A549 (cell line): ENCODE data around the gene PDIA5.

Experiments used
- CHD2 ChIP-seq: fragments of 150-350 bp; IDR thresholded peaks from 2 replicates; pipeline ENCODE4 v1.6.1; 2014; ENCODE audit warnings: low read length; ENCODE audit not compliant: partially characterized antibody
- TF ChIP-seq, protein P1 (sequence below): fragments of 200-600 bp; sonication (generic); IDR thresholded peaks from 2 replicates; pipeline ENCODE4 v1.6.1; 2016; ENCODE audit warnings: antibody characterized with exemption, mild to moderate bottlenecking, moderate library complexity
- TF ChIP-seq, protein P2 (sequence below): fragments of >200 bp; sonication (Bioruptor Twin); formaldehyde crosslinking; IDR thresholded peaks from 3 replicates; pipeline ENCODE4 v1.5.1; 2016

DNA sequence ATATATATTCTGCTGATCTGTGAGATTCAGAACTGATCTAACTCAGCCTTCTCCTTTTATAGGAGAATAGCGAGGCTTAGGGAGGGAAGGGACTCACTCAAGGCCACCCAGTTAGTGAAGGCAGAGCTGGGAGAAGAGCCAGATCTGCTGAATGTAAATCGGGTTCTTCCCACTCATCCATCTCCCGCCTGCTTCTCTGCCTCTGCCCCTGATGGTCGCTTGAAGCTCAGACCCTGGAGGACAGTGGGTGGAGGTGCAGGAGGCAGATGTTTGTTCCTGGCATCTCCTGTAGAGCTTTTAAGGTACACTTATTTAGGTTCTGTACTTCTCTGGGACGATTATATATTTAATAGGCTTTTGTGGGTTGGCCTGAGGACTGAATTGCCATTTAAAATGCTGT lies 4.3 kb downstream of the PDIA5 start:
- TF ChIP-seq, protein P1, sequence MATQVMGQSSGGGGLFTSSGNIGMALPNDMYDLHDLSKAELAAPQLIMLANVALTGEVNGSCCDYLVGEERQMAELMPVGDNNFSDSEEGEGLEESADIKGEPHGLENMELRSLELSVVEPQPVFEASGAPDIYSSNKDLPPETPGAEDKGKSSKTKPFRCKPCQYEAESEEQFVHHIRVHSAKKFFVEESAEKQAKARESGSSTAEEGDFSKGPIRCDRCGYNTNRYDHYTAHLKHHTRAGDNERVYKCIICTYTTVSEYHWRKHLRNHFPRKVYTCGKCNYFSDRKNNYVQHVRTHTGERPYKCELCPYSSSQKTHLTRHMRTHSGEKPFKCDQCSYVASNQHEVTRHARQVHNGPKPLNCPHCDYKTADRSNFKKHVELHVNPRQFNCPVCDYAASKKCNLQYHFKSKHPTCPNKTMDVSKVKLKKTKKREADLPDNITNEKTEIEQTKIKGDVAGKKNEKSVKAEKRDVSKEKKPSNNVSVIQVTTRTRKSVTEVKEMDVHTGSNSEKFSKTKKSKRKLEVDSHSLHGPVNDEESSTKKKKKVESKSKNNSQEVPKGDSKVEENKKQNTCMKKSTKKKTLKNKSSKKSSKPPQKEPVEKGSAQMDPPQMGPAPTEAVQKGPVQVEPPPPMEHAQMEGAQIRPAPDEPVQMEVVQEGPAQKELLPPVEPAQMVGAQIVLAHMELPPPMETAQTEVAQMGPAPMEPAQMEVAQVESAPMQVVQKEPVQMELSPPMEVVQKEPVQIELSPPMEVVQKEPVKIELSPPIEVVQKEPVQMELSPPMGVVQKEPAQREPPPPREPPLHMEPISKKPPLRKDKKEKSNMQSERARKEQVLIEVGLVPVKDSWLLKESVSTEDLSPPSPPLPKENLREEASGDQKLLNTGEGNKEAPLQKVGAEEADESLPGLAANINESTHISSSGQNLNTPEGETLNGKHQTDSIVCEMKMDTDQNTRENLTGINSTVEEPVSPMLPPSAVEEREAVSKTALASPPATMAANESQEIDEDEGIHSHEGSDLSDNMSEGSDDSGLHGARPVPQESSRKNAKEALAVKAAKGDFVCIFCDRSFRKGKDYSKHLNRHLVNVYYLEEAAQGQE, result no peak
- TF ChIP-seq, protein P2, sequence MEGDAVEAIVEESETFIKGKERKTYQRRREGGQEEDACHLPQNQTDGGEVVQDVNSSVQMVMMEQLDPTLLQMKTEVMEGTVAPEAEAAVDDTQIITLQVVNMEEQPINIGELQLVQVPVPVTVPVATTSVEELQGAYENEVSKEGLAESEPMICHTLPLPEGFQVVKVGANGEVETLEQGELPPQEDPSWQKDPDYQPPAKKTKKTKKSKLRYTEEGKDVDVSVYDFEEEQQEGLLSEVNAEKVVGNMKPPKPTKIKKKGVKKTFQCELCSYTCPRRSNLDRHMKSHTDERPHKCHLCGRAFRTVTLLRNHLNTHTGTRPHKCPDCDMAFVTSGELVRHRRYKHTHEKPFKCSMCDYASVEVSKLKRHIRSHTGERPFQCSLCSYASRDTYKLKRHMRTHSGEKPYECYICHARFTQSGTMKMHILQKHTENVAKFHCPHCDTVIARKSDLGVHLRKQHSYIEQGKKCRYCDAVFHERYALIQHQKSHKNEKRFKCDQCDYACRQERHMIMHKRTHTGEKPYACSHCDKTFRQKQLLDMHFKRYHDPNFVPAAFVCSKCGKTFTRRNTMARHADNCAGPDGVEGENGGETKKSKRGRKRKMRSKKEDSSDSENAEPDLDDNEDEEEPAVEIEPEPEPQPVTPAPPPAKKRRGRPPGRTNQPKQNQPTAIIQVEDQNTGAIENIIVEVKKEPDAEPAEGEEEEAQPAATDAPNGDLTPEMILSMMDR, result no peak
- no peak for TF ChIP-seq CHD2
